Stimulated activated naive CD8-positive, alpha-beta T cell treated with anti-CD3 and anti-CD28 coated beads, Interleukin-15, amount 100 ng/mL, for 72 hours (primary cell): ENCODE data around the gene SLC2A14.
A peak's percentile ranks its signal among the peaks of the same experiment; 100 is the strongest.
"Not testable (repeated sequence)": the region's sequence is repeated elsewhere in the genome, so short reads cannot be mapped to it uniquely, and the experiment has no call there.

Source experiments
- ATAC-seq: fragments of 150-1000 bp; cut with Tn5 transposase; 2 replicates; pipeline ENCODE4 v1.10.0; 2021; ENCODE audit warnings: mild to moderate bottlenecking, moderate library complexity
- DNase-seq, 2 donors: peaks; one replicate each; pipeline ENCODE4 v3.0.0; 2021 to 2022
- H3K27ac Mint-ChIP-seq, 2 donors: one replicate each; pipeline ENCODE4 v1.8.0; 2022; ENCODE audit warnings: mild to moderate bottlenecking in 2 of 2, mixed read lengths in 2 of 2, moderate library complexity in 2 of 2
- H3K27me3 Mint-ChIP-seq: one replicate; pipeline ENCODE4 v1.8.0; 2022; ENCODE audit warnings: mixed read lengths
- H3K4me1 Mint-ChIP-seq: one replicate; pipeline ENCODE4 v1.8.0; 2022; ENCODE audit warnings: mild to moderate bottlenecking, mixed read lengths
- H3K4me3 Mint-ChIP-seq, 2 donors: one replicate each; pipeline ENCODE4 v1.8.0; 2022; ENCODE audit warnings: mild to moderate bottlenecking in 2 of 2, mixed read lengths in 2 of 2, moderate library complexity in 1 of 2
- H3K9me3 Mint-ChIP-seq, 2 donors: one replicate each; pipeline ENCODE4 v1.8.0; 2022; ENCODE audit warnings: mixed read lengths in 2 of 2

Gene SLC2A14

GRCh38 chr12:7884689-7885088 lies 12.0 kb upstream of the SLC2A14 start:
- Mint-ChIP-seq H3K4me1 (no peaks in the 10 kb centered on the region), H3K27ac (peak overlapping the region in 1 of 2 donors; percentile 22), H3K4me3 (no peak overlapping the region), H3K9me3 (no peaks in the 10 kb centered on the region), H3K27me3 (no peaks in the 10 kb centered on the region)
- DNase-seq (no peak), ATAC-seq (no peak)

GRCh38 chr12:7881736-7882120 lies 9.0 kb upstream of the SLC2A14 start:
- not testable (repeated sequence) for H3K9me3 Mint-ChIP-seq, H3K27me3 Mint-ChIP-seq, H3K4me1 Mint-ChIP-seq, DNase-seq, ATAC-seq, H3K27ac Mint-ChIP-seq, H3K4me3 Mint-ChIP-seq

GRCh38 chr12:7880952-7881735 lies 8.4 kb upstream of the SLC2A14 start:
- H3K9me3 Mint-ChIP-seq, H3K4me3 Mint-ChIP-seq, DNase-seq, H3K4me1 Mint-ChIP-seq, H3K27ac Mint-ChIP-seq, H3K27me3 Mint-ChIP-seq, ATAC-seq: not testable (repeated sequence)

GRCh38 chr12:7879246-7879645 lies 6.5 kb upstream of the SLC2A14 start:
- H3K4me1 Mint-ChIP-seq, result no peaks in the 10 kb centered on the region
- H3K4me3 Mint-ChIP-seq, result no peak overlapping the region
- ATAC-seq (no peak), DNase-seq (no peak)
- H3K27ac Mint-ChIP-seq, result no peak overlapping the region
- H3K9me3 Mint-ChIP-seq, result no peaks in the 10 kb centered on the region
- H3K27me3 Mint-ChIP-seq, result no peaks in the 10 kb centered on the region

GRCh38 chr12:7877420-7877819 lies 4.7 kb upstream of the SLC2A14 start:
- no peak for ATAC-seq
- Mint-ChIP-seq H3K4me3 (no peak overlapping the region), H3K4me1 (no peaks in the 10 kb centered on the region), H3K27ac (no peak overlapping the region), H3K27me3 (peaks cover 17% of the 10 kb centered on the region), H3K9me3 (no peaks in the 10 kb centered on the region)
- no peak for DNase-seq

GRCh38 chr12:7870335-7870734 lies 2.4 kb downstream of the SLC2A14 start:
- ATAC-seq (no peak), DNase-seq (no peak)
- no peaks in the 10 kb centered on the region for H3K9me3 Mint-ChIP-seq
- no peak overlapping the region for H3K27ac Mint-ChIP-seq
- H3K27me3 Mint-ChIP-seq, result peaks cover 56% of the 10 kb centered on the region
- H3K4me1 Mint-ChIP-seq, result peaks cover 16% of the 10 kb centered on the region
- H3K4me3 Mint-ChIP-seq, result no peak overlapping the region

GRCh38 chr12:7869137-7869536 lies 3.6 kb downstream of the SLC2A14 start:
- Mint-ChIP-seq H3K4me3 (no peak overlapping the region), H3K27me3 (peaks cover 56% of the 10 kb centered on the region), H3K9me3 (no peaks in the 10 kb centered on the region), H3K27ac (no peak overlapping the region), H3K4me1 (peaks cover 16% of the 10 kb centered on the region)
- DNase-seq (no peak), ATAC-seq (no peak)

- no peak for ATAC-seq
- Mint-ChIP-seq H3K9me3 (no peaks in the 10 kb centered on the region), H3K27ac (no peak overlapping the region), H3K4me1 (peaks cover 16% of the 10 kb centered on the region), H3K4me3 (no peak overlapping the region), H3K27me3 (peaks cover 49% of the 10 kb centered on the region)
- DNase-seq, result no peak
Observed at GRCh38 chr12:7868391-7868790, 4.3 kb downstream of the SLC2A14 start.

GRCh38 chr12:7864601-7865150 lies 8.0 kb downstream of the SLC2A14 start:
- Mint-ChIP-seq H3K4me1 (peaks cover 35% of the 10 kb centered on the region), H3K4me3 (no peak overlapping the region), H3K27ac (no peak overlapping the region), H3K27me3 (peaks cover 12% of the 10 kb centered on the region), H3K9me3 (no peaks in the 10 kb centered on the region)
- ATAC-seq, result no peak
- no peak for DNase-seq

GRCh38 chr12:7862814-7863348 lies 9.8 kb downstream of the SLC2A14 start:
- ATAC-seq (peak; percentile 44), DNase-seq (peak in 1 of 2 donors; percentile 35)
- H3K4me3 Mint-ChIP-seq, result peak overlapping the region; percentile 74 to 77
- H3K9me3 Mint-ChIP-seq, result not testable (repeated sequence)
- peaks cover 19% of the 10 kb centered on the region for H3K27me3 Mint-ChIP-seq
- peaks cover 41% of the 10 kb centered on the region for H3K4me1 Mint-ChIP-seq
- peak overlapping the region; percentile 22 to 27 for H3K27ac Mint-ChIP-seq

GRCh38 chr12:7862301-7862700 lies 10.4 kb downstream of the SLC2A14 start:
- DNase-seq, H3K9me3 Mint-ChIP-seq, H3K4me3 Mint-ChIP-seq, H3K27ac Mint-ChIP-seq, ATAC-seq: not testable (repeated sequence)
- H3K27me3 Mint-ChIP-seq, result peaks cover 15% of the 10 kb centered on the region
- H3K4me1 Mint-ChIP-seq, result peaks cover 41% of the 10 kb centered on the region

- Mint-ChIP-seq H3K27me3 (peaks cover 17% of the 10 kb centered on the region), H3K27ac (no peak overlapping the region), H3K9me3 (no peaks in the 10 kb centered on the region), H3K4me3 (no peak overlapping the region), H3K4me1 (peaks cover 25% of the 10 kb centered on the region)
- no peak for ATAC-seq
- no peak for DNase-seq
Observed at GRCh38 chr12:7859552-7859951, 13.2 kb downstream of the SLC2A14 start.

- Mint-ChIP-seq H3K27ac (peak overlapping the region in 1 of 2 donors; percentile 81), H3K4me1 (peaks cover 21% of the 10 kb centered on the region), H3K9me3 (no peaks in the 10 kb centered on the region), H3K4me3 (no peak overlapping the region), H3K27me3 (peaks cover 20% of the 10 kb centered on the region)
- DNase-seq (no peak), ATAC-seq (no peak)
Observed at GRCh38 chr12:7857971-7858370, 14.7 kb downstream of the SLC2A14 start.

GRCh38 chr12:7856516-7856915 lies 16.2 kb downstream of the SLC2A14 start:
- no peaks in the 10 kb centered on the region for H3K9me3 Mint-ChIP-seq
- no peak overlapping the region for H3K27ac Mint-ChIP-seq
- peaks cover 25% of the 10 kb centered on the region for H3K27me3 Mint-ChIP-seq
- DNase-seq (no peak), ATAC-seq (no peak)
- no peak overlapping the region for H3K4me3 Mint-ChIP-seq
- H3K4me1 Mint-ChIP-seq, result peaks cover 13% of the 10 kb centered on the region

GRCh38 chr12:7853557-7853956 lies 19.2 kb downstream of the SLC2A14 start:
- Mint-ChIP-seq H3K4me1 (no peaks in the 10 kb centered on the region), H3K4me3 (no peak overlapping the region), H3K27me3 (peaks cover 26% of the 10 kb centered on the region), H3K9me3 (no peaks in the 10 kb centered on the region), H3K27ac (peak overlapping the region in 1 of 2 donors; percentile 21)
- no peak for DNase-seq
- ATAC-seq, result peak; percentile 60

GRCh38 chr12:7851622-7852081 lies 21.1 kb downstream of the SLC2A14 start:
- H3K27me3 Mint-ChIP-seq, result peaks cover 26% of the 10 kb centered on the region
- not testable (repeated sequence) for H3K9me3 Mint-ChIP-seq, H3K27ac Mint-ChIP-seq, H3K4me3 Mint-ChIP-seq, H3K4me1 Mint-ChIP-seq, DNase-seq, ATAC-seq
